ENCODE measurements around the gene RELT.

RELT gene

GRCh38 chr11:73358071-73358470 lies 18.1 kb upstream of the RELT start:
- TF ChIP-seq CTCF (conservative IDR thresholded peaks at IDR 0.05; ENCODE audit: control insufficient read depth, insufficient read depth, low read depth, low read length), result no peak
- H3K4me3 ChIP-seq (ENCODE audit: control insufficient read depth, low read depth, low read length), result no peak overlapping the region
- DNase-seq (ENCODE audit: low read depth), result no peak

- H3K4me3 ChIP-seq (ENCODE audit: control insufficient read depth, low read depth, low read length), result no peak overlapping the region
- DNase-seq (ENCODE audit: low read depth), result peak; percentile 84
- TF ChIP-seq CTCF (conservative IDR thresholded peaks at IDR 0.05; ENCODE audit: control insufficient read depth, insufficient read depth, low read depth, low read length), result no peak
Measured at GRCh38 chr11:73359341-73359740, 16.9 kb upstream of the RELT start.

GRCh38 chr11:73359930-73360742 lies 16.1 kb upstream of the RELT start:
- peak; percentile 34 for TF ChIP-seq CTCF (conservative IDR thresholded peaks at IDR 0.05; ENCODE audit: control insufficient read depth, insufficient read depth, low read depth, low read length)
- H3K4me3 ChIP-seq (ENCODE audit: control insufficient read depth, low read depth, low read length), result no peak overlapping the region
- peak; percentile 54 for DNase-seq (ENCODE audit: low read depth)

GRCh38 chr11:73360743-73361369 lies 15.3 kb upstream of the RELT start:
- no peak overlapping the region for H3K4me3 ChIP-seq (ENCODE audit: control insufficient read depth, low read depth, low read length)
- no peak for DNase-seq (ENCODE audit: low read depth)
- no peak for TF ChIP-seq CTCF (conservative IDR thresholded peaks at IDR 0.05; ENCODE audit: control insufficient read depth, insufficient read depth, low read depth, low read length)

GRCh38 chr11:73361953-73362776 lies 14.0 kb upstream of the RELT start:
- H3K4me3 ChIP-seq (ENCODE audit: control insufficient read depth, low read depth, low read length), result no peak overlapping the region
- TF ChIP-seq CTCF (conservative IDR thresholded peaks at IDR 0.05; ENCODE audit: control insufficient read depth, insufficient read depth, low read depth, low read length), result no peak
- DNase-seq (ENCODE audit: low read depth), result no peak

- no peak for TF ChIP-seq CTCF (conservative IDR thresholded peaks at IDR 0.05; ENCODE audit: control insufficient read depth, insufficient read depth, low read depth, low read length)
- no peak overlapping the region for H3K4me3 ChIP-seq (ENCODE audit: control insufficient read depth, low read depth, low read length)
- no peak for DNase-seq (ENCODE audit: low read depth)
Measured at GRCh38 chr11:73363147-73363546, 13.1 kb upstream of the RELT start.

All from fibroblast of mammary gland (primary cell).